Activated naive CD8-positive, alpha-beta T cell treated with anti-CD3 and anti-CD28 coated beads for 36 hours (primary cell): ENCODE measurements around the gene PEPD. TPM values are rescaled to one million over a fixed set of nuclear protein-coding genes. Genes with fewer than 3 reads are reported as not detected.

Experiments used
- DNase-seq: peaks from one replicate; pipeline ENCODE4 v3.0.0; 2021
- H3K27ac Mint-ChIP-seq: one replicate; pipeline ENCODE4 v1.8.0; 2022; ENCODE audit warnings: mild to moderate bottlenecking, moderate library complexity, mixed read lengths
- H3K27me3 Mint-ChIP-seq: one replicate; pipeline ENCODE4 v1.8.0; 2022; ENCODE audit warnings: mild to moderate bottlenecking, mixed read lengths
- H3K36me3 Mint-ChIP-seq: one replicate; pipeline ENCODE4 v1.8.0; 2021; ENCODE audit warnings: mild to moderate bottlenecking, mixed read lengths
- H3K4me1 Mint-ChIP-seq: one replicate; pipeline ENCODE4 v1.8.0; 2021; ENCODE audit warnings: mixed read lengths
- H3K4me3 Mint-ChIP-seq: one replicate; pipeline ENCODE4 v1.8.0; 2022; ENCODE audit warnings: mild to moderate bottlenecking, moderate library complexity, mixed read lengths
- H3K9me3 Mint-ChIP-seq: one replicate; pipeline ENCODE4 v1.8.0; 2022; ENCODE audit warnings: mixed read lengths
- total RNA-seq, 2 experiments: library from RNA; stranded (reverse); gene quantifications; one replicate each; pipeline ENCODE4 v1.2.3, GENCODE V29; 2021

Gene PEPD
- total RNA-seq, 2 experiments from 2014 or later: 36.3 to 39.4 TPM

GRCh38 chr19:33509774-33510173 is 11.8 kb downstream of the PEPD start:
- no peaks in the 10 kb centered on the region for H3K27me3 Mint-ChIP-seq
- H3K4me1 Mint-ChIP-seq: peaks cover 2% of the 10 kb centered on the region
- peaks cover 6% of the 10 kb centered on the region for H3K36me3 Mint-ChIP-seq
- no peak for DNase-seq
- no peak overlapping the region for H3K4me3 Mint-ChIP-seq
- peaks cover 6% of the 10 kb centered on the region for H3K9me3 Mint-ChIP-seq
- H3K27ac Mint-ChIP-seq: no peak overlapping the region

- Mint-ChIP-seq H3K9me3 (peaks cover 6% of the 10 kb centered on the region), H3K36me3 (peaks cover 6% of the 10 kb centered on the region), H3K27ac (no peak overlapping the region), H3K4me1 (no peaks in the 10 kb centered on the region), H3K4me3 (no peak overlapping the region), H3K27me3 (no peaks in the 10 kb centered on the region)
- DNase-seq: no peak
These were observed 12.5 kb downstream of the PEPD start for GRCh38 chr19:33508941-33509614.

- Mint-ChIP-seq H3K9me3 (peaks cover 6% of the 10 kb centered on the region), H3K27me3 (no peaks in the 10 kb centered on the region), H3K36me3 (peaks cover 6% of the 10 kb centered on the region), H3K4me3 (no peak overlapping the region), H3K4me1 (no peaks in the 10 kb centered on the region), H3K27ac (no peak overlapping the region)
- DNase-seq: no peak
These were observed 13.2 kb downstream of the PEPD start for GRCh38 chr19:33508431-33508830.

GRCh38 chr19:33508009-33508408 is 13.6 kb downstream of the PEPD start:
- Mint-ChIP-seq H3K4me1 (no peaks in the 10 kb centered on the region), H3K9me3 (peaks cover 6% of the 10 kb centered on the region), H3K27ac (no peak overlapping the region), H3K36me3 (peaks cover 6% of the 10 kb centered on the region), H3K4me3 (no peak overlapping the region), H3K27me3 (no peaks in the 10 kb centered on the region)
- no peak for DNase-seq

GRCh38 chr19:33507021-33507956 is 14.3 kb downstream of the PEPD start:
- H3K27me3 Mint-ChIP-seq: no peaks in the 10 kb centered on the region
- H3K36me3 Mint-ChIP-seq: peaks cover 6% of the 10 kb centered on the region

GRCh38 chr19:33506498-33506897 is 15.1 kb downstream of the PEPD start:
- Mint-ChIP-seq H3K36me3 (peaks cover 6% of the 10 kb centered on the region), H3K27me3 (no peaks in the 10 kb centered on the region), H3K4me1 (no peaks in the 10 kb centered on the region), H3K4me3 (no peak overlapping the region), H3K27ac (no peak overlapping the region), H3K9me3 (peaks cover 6% of the 10 kb centered on the region)
- DNase-seq: no peak

More at GRCh38 chr19:33507021-33507956, 14.3 kb downstream of the PEPD start:
- no peak overlapping the region for H3K4me3 Mint-ChIP-seq
- H3K4me1 Mint-ChIP-seq: no peaks in the 10 kb centered on the region
- H3K9me3 Mint-ChIP-seq: peaks cover 6% of the 10 kb centered on the region
- H3K27ac Mint-ChIP-seq: no peak overlapping the region
- no peak for DNase-seq

GRCh38 chr19:33505823-33506222 is 15.8 kb downstream of the PEPD start:
- Mint-ChIP-seq H3K9me3 (peaks cover 6% of the 10 kb centered on the region), H3K36me3 (peaks cover 6% of the 10 kb centered on the region), H3K27me3 (no peaks in the 10 kb centered on the region), H3K27ac (no peak overlapping the region), H3K4me1 (no peaks in the 10 kb centered on the region), H3K4me3 (no peak overlapping the region)
- DNase-seq: no peak

GRCh38 chr19:33505148-33505547 is 16.4 kb downstream of the PEPD start:
- no peak for DNase-seq
- Mint-ChIP-seq H3K27ac (no peak overlapping the region), H3K27me3 (no peaks in the 10 kb centered on the region), H3K4me3 (no peak overlapping the region), H3K4me1 (no peaks in the 10 kb centered on the region), H3K36me3 (peaks cover 6% of the 10 kb centered on the region), H3K9me3 (peaks cover 6% of the 10 kb centered on the region)

GRCh38 chr19:33504058-33504444 is 17.5 kb downstream of the PEPD start:
- H3K4me1 Mint-ChIP-seq: no peaks in the 10 kb centered on the region
- H3K4me3 Mint-ChIP-seq: no peak overlapping the region
- no peaks in the 10 kb centered on the region for H3K27me3 Mint-ChIP-seq
- H3K27ac Mint-ChIP-seq: no peak overlapping the region
- no peak for DNase-seq
- peaks cover 6% of the 10 kb centered on the region for H3K9me3 Mint-ChIP-seq
- peaks cover 6% of the 10 kb centered on the region for H3K36me3 Mint-ChIP-seq

- Mint-ChIP-seq H3K9me3 (peaks cover 6% of the 10 kb centered on the region), H3K4me3 (no peak overlapping the region), H3K4me1 (no peaks in the 10 kb centered on the region), H3K27ac (no peak overlapping the region), H3K36me3 (peaks cover 6% of the 10 kb centered on the region), H3K27me3 (no peaks in the 10 kb centered on the region)
- DNase-seq: no peak
These were observed 18.0 kb downstream of the PEPD start for GRCh38 chr19:33503433-33504057.

GRCh38 chr19:33503030-33503429 is 18.6 kb downstream of the PEPD start:
- Mint-ChIP-seq H3K9me3 (peaks cover 6% of the 10 kb centered on the region), H3K4me3 (no peak overlapping the region), H3K4me1 (no peaks in the 10 kb centered on the region), H3K36me3 (peaks cover 6% of the 10 kb centered on the region), H3K27me3 (no peaks in the 10 kb centered on the region), H3K27ac (no peak overlapping the region)
- DNase-seq: no peak

GRCh38 chr19:33502521-33502920 is 19.1 kb downstream of the PEPD start:
- H3K27me3 Mint-ChIP-seq: no peaks in the 10 kb centered on the region
- no peak for DNase-seq
- H3K4me1 Mint-ChIP-seq: no peaks in the 10 kb centered on the region
- H3K4me3 Mint-ChIP-seq: no peak overlapping the region
- H3K9me3 Mint-ChIP-seq: peaks cover 6% of the 10 kb centered on the region
- H3K27ac Mint-ChIP-seq: no peak overlapping the region
- H3K36me3 Mint-ChIP-seq: peaks cover 6% of the 10 kb centered on the region

GRCh38 chr19:33501693-33502356 is 19.8 kb downstream of the PEPD start:
- Mint-ChIP-seq H3K4me3 (no peak overlapping the region), H3K4me1 (no peaks in the 10 kb centered on the region), H3K27ac (no peak overlapping the region), H3K27me3 (no peaks in the 10 kb centered on the region), H3K9me3 (peaks cover 6% of the 10 kb centered on the region), H3K36me3 (peaks cover 5% of the 10 kb centered on the region)
- no peak for DNase-seq

- H3K9me3 Mint-ChIP-seq: peaks cover under 1% of the 10 kb centered on the region
- no peaks in the 10 kb centered on the region for H3K27me3 Mint-ChIP-seq
- H3K27ac Mint-ChIP-seq: no peak overlapping the region
- no peaks in the 10 kb centered on the region for H3K36me3 Mint-ChIP-seq
- DNase-seq: no peak
- no peak overlapping the region for H3K4me3 Mint-ChIP-seq
- H3K4me1 Mint-ChIP-seq: no peaks in the 10 kb centered on the region
These were observed 20.6 kb downstream of the PEPD start for GRCh38 chr19:33500991-33501390.

GRCh38 chr19:33500586-33500985 is 21.0 kb downstream of the PEPD start:
- no peaks in the 10 kb centered on the region for H3K9me3 Mint-ChIP-seq
- H3K4me1 Mint-ChIP-seq: no peaks in the 10 kb centered on the region
- no peaks in the 10 kb centered on the region for H3K27me3 Mint-ChIP-seq
- no peak overlapping the region for H3K27ac Mint-ChIP-seq
- H3K36me3 Mint-ChIP-seq: no peaks in the 10 kb centered on the region
- no peak for DNase-seq
- no peak overlapping the region for H3K4me3 Mint-ChIP-seq
